ENCODE measurements around the gene CD99L2. TPM values are rescaled to one million over a fixed set of nuclear protein-coding genes. Genes with fewer than 3 reads are reported as not detected.

The CD99L2 gene
- total and polyA plus RNA-seq, 4 donors, result 22.3 to 39.6 (median 23.8) TPM

DNA sequence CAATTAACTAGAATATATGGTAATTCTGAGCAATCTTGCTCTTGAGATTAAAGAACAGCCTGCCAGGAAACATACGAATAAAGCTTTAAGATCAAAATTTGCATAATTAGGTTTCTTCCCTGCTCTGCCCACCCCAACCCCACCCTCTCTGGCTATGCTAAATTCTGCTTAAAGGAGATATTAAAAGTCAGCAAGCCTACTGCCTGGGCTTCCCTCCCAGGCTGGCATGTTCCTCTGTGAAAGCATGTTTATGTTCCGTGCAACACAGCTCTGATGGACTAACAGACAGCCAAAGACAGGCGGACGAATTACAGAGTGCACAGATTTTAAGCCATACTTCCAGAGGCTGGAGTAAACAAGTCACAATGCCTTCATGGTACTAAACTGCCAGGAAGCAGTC is 28.4 kb downstream of the CD99L2 start:
- Histone ChIP-seq H3K9ac (ENCODE audit: insufficient read depth in 1 of 2, low read length in 2 of 2) (no peak overlapping the region), H3K9me3 (ENCODE audit: control insufficient read depth in 4 of 4, insufficient read depth in 3 of 4, low read length in 3 of 4) (no peaks in the 10 kb centered on the region), H3K27me3 (ENCODE audit: control insufficient read depth in 3 of 3, insufficient read depth in 3 of 3, low read length in 2 of 3) (no peaks in the 10 kb centered on the region), H3K4me3 (no peak overlapping the region), H3K4me1 (ENCODE audit: control insufficient read depth in 5 of 5, insufficient read depth in 5 of 5, low read length in 5 of 5) (peaks cover 0 to 12% (median 0%) of the 10 kb centered on the region in 5 donors), H3K27ac (ENCODE audit: low read depth in 1 of 2, low read length in 1 of 2) (no peak overlapping the region), H3K36me3 (ENCODE audit: control insufficient read depth in 4 of 4, insufficient read depth in 4 of 4, low read length in 4 of 4) (no peaks in the 10 kb centered on the region)
- ATAC-seq (ENCODE audit: insufficient read depth, low FRiP score), result no peak
- DNase-seq, result no peak
- TF ChIP-seq, protein P1, sequence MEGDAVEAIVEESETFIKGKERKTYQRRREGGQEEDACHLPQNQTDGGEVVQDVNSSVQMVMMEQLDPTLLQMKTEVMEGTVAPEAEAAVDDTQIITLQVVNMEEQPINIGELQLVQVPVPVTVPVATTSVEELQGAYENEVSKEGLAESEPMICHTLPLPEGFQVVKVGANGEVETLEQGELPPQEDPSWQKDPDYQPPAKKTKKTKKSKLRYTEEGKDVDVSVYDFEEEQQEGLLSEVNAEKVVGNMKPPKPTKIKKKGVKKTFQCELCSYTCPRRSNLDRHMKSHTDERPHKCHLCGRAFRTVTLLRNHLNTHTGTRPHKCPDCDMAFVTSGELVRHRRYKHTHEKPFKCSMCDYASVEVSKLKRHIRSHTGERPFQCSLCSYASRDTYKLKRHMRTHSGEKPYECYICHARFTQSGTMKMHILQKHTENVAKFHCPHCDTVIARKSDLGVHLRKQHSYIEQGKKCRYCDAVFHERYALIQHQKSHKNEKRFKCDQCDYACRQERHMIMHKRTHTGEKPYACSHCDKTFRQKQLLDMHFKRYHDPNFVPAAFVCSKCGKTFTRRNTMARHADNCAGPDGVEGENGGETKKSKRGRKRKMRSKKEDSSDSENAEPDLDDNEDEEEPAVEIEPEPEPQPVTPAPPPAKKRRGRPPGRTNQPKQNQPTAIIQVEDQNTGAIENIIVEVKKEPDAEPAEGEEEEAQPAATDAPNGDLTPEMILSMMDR (IDR thresholded peaks at IDR 0.05; ENCODE audit: control extremely low read depth, extremely low read depth), result no peak
- 66 to 77% methylated on average over 4 of the region's 4 CpGs for WGBS, 2 donors

DNA sequence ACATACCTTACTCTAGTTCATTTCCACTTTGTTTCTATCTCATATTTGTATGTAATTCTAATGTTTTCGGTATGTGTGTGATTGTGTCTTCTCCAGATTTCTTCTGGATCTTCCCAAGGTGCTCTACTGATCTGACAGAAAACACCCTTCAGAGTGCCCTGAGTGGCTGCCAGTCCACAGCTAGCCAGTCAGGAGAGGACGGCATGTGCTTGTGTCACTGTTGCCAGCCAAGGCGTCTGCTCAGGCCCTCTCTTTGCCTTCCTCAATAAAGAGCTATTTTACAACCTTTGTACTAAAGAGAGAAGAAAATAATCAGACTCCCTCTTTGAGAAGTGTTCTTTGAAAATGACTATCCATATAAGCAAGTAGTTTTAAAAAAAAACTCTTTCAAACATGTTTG is 29.0 kb downstream of the CD99L2 start:
- Histone ChIP-seq H3K9me3 (ENCODE audit: control insufficient read depth in 4 of 4, insufficient read depth in 3 of 4, low read length in 3 of 4) (no peaks in the 10 kb centered on the region), H3K4me1 (ENCODE audit: control insufficient read depth in 5 of 5, insufficient read depth in 5 of 5, low read length in 5 of 5) (peaks cover 0 to 12% (median 0%) of the 10 kb centered on the region in 5 donors), H3K36me3 (ENCODE audit: control insufficient read depth in 4 of 4, insufficient read depth in 4 of 4, low read length in 4 of 4) (no peaks in the 10 kb centered on the region), H3K4me3 (no peak overlapping the region), H3K9ac (ENCODE audit: insufficient read depth in 1 of 2, low read length in 2 of 2) (no peak overlapping the region), H3K27ac (ENCODE audit: low read depth in 1 of 2, low read length in 1 of 2) (no peak overlapping the region), H3K27me3 (ENCODE audit: control insufficient read depth in 3 of 3, insufficient read depth in 3 of 3, low read length in 2 of 3) (no peaks in the 10 kb centered on the region)
- TF ChIP-seq, protein P1 (IDR thresholded peaks at IDR 0.05; ENCODE audit: control extremely low read depth, extremely low read depth), result no peak
- no peak for ATAC-seq (ENCODE audit: insufficient read depth, low FRiP score)
- WGBS, 2 donors, result 68 to 95% methylated on average over 2 to 3 of the region's 3 CpGs
- DNase-seq, result no peak

DNA sequence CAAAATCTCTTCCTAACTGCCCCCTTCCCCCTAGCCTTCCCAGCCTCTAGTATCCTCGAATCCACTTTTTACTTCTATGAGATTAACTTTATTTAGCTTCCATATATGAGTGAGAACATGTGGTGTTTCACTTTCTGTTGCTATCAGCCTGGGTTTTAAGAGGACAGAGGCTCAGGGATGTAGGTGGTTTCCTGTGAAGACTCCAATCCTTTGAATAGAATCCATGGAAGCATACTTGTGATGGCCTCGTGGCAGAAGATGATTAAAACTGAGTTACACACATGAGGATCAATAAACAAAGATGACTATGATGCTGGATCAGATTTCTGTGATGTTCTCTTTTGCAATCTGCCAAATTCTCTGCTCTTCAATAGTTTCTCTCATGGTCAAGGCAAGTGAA is 29.8 kb downstream of the CD99L2 start:
- WGBS, 2 donors, result 59 to 88% methylated on average over 2 of the region's 2 CpGs
- H3K4me3 ChIP-seq, result no peak overlapping the region
- ATAC-seq (ENCODE audit: insufficient read depth, low FRiP score) (no peak), DNase-seq (no peak)
- H3K27me3 ChIP-seq (ENCODE audit: control insufficient read depth in 3 of 3, insufficient read depth in 3 of 3, low read length in 2 of 3), result no peaks in the 10 kb centered on the region
- H3K27ac ChIP-seq (ENCODE audit: low read depth in 1 of 2, low read length in 1 of 2), result no peak overlapping the region
- H3K4me1 ChIP-seq (ENCODE audit: control insufficient read depth in 5 of 5, insufficient read depth in 5 of 5, low read length in 5 of 5), result peaks cover 0 to 12% (median 0%) of the 10 kb centered on the region in 5 donors
- H3K9me3 ChIP-seq (ENCODE audit: control insufficient read depth in 4 of 4, insufficient read depth in 3 of 4, low read length in 3 of 4), result no peaks in the 10 kb centered on the region
- no peak overlapping the region for H3K9ac ChIP-seq (ENCODE audit: insufficient read depth in 1 of 2, low read length in 2 of 2)
- TF ChIP-seq, protein P1 (IDR thresholded peaks at IDR 0.05; ENCODE audit: control extremely low read depth, extremely low read depth), result no peak
- no peaks in the 10 kb centered on the region for H3K36me3 ChIP-seq (ENCODE audit: control insufficient read depth in 4 of 4, insufficient read depth in 4 of 4, low read length in 4 of 4)

- DNase-seq, result no peak
- WGBS, 2 donors, result 69 to 91% methylated on average over 3 of the region's 3 CpGs
- Histone ChIP-seq H3K4me3 (no peak overlapping the region), H3K4me1 (ENCODE audit: control insufficient read depth in 5 of 5, insufficient read depth in 5 of 5, low read length in 5 of 5) (peaks cover 0 to 2% (median 0%) of the 10 kb centered on the region in 5 donors), H3K36me3 (ENCODE audit: control insufficient read depth in 4 of 4, insufficient read depth in 4 of 4, low read length in 4 of 4) (peaks cover 0 to 2% (median 0%) of the 10 kb centered on the region in 4 donors), H3K27me3 (ENCODE audit: control insufficient read depth in 3 of 3, insufficient read depth in 3 of 3, low read length in 2 of 3) (no peaks in the 10 kb centered on the region), H3K9ac (ENCODE audit: insufficient read depth in 1 of 2, low read length in 2 of 2) (no peak overlapping the region), H3K27ac (ENCODE audit: low read depth in 1 of 2, low read length in 1 of 2) (no peak overlapping the region), H3K9me3 (ENCODE audit: control insufficient read depth in 4 of 4, insufficient read depth in 3 of 4, low read length in 3 of 4) (no peaks in the 10 kb centered on the region)
- TF ChIP-seq, protein P1 (IDR thresholded peaks at IDR 0.05; ENCODE audit: control extremely low read depth, extremely low read depth), result no peak
- ATAC-seq (ENCODE audit: insufficient read depth, low FRiP score), result no peak
Measured at GRCh38 chrX:150864127-150864526, 34.3 kb downstream of the CD99L2 start.

All from lung (tissue), 12 donors.